Occipital lobe (tissue), 2 donors: ENCODE results near the gene IFIT2. TPM values are rescaled to one million over a fixed set of nuclear protein-coding genes. Genes with fewer than 3 reads are reported as not detected.
"Not testable (repeated sequence)": the region's sequence is repeated elsewhere in the genome, so short reads cannot be mapped to it uniquely, and the experiment has no call there.

ENCODE experiments used
- DNase-seq: peaks from one replicate; lab custom pipeline; 2025; lab: John Stamatoyannopoulos, UW
- total RNA-seq: library from RNA; depleted of rRNA; stranded (reverse); fragments of >200 nt; gene quantifications from one replicate; pipeline ENCODE4 v1.2.3, GENCODE V29; 2014

The IFIT2 gene
- total RNA-seq, 1 donor from 2014 or later: 5.0 TPM

DNA sequence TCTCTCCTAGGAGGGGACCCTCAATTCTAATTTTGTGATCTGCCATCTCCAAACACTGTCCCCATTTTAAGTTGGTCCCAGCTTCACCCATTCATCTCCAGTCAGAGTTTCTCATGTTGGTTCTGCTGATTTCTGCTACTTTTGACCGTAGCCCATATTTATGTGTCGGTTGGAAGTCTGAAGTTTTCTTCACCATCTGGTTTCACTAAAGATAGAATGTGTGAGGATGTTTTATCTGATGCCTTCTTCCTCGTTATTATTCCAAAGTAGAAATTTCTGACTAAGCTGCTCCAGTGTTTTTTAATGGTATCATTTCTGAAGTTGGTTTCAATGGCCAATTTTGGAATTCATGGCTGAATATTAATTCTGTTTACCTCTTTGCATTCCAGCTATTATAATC, 21.3 kb upstream of the IFIT2 start:
- no peak for DNase-seq

DNA sequence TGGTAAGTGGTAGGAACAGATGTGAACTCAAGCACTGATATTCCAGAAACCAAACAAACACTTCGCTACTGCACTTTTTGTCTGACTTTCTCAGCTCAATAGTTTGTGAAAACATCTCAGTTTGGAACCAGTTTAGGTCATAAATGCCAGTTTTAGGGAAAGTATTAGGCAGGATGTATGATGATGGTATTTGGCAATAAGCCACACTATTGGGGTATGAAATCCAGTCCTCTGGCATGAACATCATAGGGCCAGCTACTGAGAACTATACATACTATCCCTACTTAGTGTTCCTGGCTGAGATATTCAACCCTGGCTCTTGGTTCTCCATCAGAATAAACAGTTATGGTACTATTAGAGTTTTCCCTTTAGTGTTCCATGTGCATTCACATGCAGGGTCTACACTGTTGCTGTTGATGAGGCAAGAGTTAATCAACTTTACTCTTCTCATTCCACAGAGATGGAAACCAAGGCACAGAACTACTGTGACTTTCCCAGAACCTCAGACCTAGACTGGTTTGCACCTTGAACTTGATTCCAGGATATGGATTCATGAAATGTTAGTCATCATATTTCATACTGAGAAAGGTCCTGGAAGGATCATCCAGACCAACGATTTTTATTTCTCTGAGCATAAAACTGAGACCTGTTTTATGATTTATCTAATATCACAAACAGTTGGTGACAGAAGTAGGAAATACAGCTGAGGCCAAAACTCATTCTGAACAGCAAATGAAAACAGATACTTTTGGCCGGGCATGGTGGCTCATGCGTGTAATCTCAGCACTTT, 20.0 kb upstream of the IFIT2 start:
- DNase-seq: no peak

DNA sequence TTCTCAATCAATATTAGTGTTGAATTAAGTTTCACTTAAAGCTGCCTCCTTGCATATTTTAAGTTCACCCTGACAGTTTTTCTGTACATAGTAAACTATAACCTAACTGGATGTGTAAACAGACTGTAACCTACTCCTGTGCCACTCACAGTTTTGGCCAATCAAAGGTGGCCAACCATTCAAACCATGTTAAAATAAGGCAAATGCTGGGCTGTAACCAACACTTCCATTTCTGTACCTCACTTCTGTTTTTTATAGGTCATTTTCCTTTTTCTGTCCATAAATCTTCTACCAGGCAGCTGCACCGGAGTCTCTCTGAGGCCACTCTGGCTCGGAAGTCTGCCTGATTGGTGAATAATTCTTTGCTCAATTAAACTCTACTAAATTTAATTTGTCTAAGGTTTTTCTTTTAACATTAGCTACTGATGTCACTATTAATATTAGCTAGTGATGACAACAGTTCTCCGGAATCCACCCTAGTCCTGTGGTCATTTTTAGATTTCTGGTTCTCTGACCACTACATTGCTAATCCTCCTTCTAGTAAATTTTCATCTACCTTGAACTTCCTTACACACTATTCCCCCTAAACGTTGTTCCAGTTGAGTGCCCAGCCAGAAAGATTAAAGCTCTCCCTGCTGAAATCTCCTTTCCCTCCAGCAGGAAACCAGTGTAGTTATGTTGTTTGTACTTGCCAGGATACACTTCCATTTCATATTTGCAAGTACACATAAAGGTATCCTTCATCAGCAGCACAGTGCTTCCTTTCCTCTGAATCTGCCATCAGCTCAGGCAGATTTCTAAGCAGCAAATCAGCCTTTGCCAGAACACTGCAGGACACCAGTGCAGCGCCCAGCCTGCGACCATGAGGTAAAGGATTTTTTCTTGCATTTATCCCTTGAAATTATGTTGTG, 18.6 kb upstream of the IFIT2 start:
- DNase-seq: no peak

DNA sequence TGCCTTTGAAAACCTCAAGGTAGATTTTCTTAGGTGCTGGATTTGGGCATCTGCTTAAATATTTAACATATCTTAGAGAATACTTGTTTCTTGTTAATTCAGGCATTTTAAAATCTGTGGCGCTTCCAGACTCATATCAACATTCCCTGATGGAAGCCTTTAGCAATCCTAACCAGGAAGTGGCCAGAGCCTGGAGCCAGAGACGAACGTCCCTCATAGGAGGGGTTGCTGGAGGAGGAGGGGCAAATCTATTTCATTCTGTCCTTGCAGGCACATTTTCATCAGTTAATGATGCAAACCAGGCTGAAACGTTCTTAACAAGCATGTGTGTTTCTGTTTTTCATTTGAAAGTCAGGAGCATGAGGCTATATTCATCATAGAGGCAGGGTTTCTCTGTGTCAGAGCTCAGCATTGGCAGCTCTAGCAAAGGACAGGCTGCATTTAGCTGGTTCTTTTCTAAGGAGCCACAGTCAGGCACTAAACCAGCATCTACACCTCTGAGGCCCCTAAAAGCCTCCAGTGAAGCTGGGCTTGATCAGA, 17.8 kb upstream of the IFIT2 start:
- DNase-seq: peak; percentile 18

DNA sequence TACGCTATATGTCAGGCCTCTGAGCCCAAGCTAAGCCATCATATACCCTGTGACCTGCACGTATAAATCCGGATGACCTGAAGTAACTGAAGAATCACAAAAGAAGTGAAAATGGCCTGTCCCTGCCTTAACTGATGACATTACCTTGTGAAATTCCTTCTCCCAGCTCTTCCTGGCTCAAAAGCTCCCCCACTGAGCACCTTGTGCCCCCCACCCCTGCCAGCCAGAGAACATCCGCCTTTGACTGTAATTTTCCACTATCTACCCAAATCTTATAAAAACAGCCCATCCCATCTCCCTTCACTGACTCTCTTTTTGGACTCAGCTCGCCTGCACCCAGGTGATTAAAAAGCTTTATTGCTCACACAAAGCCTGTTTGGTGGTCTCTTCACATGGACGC, 17.1 kb upstream of the IFIT2 start:
- DNase-seq: not testable (repeated sequence)

DNA sequence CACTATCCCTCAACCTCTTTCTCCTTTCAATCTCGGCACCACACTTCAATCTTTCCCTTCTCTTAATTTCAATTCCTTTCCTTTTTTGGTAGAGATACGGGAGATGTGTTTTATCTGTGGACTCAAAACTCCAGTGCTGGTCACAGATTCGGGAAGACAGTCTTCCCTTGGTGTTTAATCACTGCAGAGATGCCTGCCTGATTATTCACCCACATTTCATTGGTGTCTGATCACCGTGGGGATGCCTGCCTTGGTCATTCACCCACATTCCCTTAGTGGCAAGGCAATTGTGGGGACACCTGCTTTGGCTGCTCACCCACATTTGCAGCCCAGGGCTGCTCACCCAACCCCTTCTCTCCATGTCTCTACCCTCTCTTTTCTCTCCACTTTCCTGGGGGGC, 16.5 kb upstream of the IFIT2 start:
- not testable (repeated sequence) for DNase-seq

DNA sequence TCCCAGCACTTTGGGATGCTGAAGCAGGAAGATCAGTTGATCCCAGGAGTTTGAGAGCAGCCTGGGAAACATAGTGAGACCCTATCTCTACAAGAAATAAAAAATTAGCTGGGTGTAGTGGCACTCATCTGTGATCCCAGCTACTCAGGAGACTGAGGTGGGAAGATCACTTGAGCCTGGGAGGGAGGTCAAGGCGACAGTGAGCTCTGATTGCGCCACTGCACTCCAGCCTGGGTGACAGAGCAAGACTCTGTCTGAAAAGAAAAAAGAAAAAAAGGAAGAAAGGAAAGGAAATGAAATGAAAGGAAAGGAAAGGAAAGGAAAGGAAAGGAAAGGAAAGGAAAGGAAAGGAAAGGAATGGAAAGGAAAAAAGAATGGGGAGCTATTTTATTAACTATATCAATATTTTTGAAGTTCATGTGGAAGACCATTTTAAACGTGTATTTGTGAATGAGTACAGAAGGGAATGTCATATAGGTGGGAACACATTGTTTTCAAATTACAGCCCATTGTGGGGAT, 7.1 kb upstream of the IFIT2 start:
- DNase-seq: no peak

DNA sequence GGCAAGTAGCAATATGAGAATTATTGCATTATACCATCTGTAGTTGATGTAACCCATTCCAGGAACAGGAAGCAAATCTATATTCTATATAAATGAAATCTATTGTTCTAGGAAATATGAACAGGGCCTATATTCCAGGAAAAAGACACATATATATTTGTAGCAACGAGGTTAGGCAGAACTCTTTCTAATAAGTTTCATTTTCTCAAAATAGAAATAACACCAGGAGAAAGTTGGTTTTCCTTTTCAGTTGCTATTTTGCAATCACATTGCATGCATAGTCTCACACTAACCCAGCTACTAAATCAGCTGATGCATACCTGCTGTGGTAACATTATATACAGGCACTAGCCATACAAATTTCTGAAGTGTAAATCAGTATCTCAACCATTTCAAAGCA, 6.2 kb upstream of the IFIT2 start:
- no peak for DNase-seq

DNA sequence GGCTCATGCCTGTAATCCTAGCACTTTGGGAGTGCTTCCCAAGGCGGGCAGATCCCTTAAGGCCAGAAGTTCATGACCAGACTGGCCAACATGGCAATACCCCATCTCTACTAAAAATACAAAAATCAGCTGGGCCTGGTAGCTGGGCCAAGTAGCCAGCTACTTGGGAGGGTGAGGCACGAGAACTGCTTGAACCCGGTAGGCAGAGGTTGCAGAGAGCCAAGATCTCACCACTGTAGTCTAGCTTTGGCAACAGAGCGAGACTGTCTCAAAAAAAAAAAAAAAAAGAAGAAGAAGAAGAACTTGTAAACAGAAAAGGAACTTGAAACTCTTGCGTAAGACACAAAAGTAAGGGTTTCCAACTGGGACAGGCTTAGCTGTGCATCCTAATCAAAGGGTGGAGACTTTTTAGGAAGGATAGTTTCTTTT, 5.6 kb upstream of the IFIT2 start:
- DNase-seq: no peak

DNA sequence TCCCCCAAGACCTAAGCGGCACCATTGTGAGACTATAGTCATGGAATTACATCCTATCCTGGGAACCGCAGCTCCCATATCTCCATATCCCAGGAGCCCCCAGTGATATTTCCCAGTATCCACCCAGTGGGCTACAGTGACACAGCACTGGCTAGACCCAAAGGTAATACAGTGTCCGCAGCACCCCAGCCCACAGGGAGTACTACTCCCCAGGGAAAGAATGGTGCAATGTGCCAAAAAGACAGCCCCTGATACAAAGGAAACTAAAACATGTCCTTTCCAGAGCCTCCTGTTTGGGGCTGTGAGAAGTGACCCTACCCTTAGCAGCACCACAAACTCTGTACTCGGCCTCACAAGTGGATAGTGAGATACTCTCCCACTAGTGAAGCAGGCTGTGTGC, 4.5 kb upstream of the IFIT2 start:
- no peak for DNase-seq

DNA sequence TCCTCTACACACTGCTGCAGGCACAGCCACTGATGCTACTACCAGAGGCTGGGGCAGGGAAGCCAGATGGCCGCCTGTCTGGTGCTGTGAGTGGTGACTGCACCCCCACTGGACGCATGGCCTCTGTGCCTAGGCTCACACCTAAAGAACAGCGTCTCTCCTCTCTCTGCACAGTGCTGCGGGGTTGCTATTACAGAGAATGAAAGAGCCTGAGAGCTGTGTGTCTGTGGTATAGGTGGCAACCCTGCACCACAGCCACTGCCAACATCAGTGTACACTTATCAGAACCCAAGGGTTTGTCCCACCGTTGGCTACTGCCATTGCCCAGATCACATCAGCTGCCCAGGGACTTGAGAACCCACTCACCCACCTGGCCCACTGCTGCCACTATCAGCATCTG, 4.1 kb upstream of the IFIT2 start:
- DNase-seq: no peak

DNA sequence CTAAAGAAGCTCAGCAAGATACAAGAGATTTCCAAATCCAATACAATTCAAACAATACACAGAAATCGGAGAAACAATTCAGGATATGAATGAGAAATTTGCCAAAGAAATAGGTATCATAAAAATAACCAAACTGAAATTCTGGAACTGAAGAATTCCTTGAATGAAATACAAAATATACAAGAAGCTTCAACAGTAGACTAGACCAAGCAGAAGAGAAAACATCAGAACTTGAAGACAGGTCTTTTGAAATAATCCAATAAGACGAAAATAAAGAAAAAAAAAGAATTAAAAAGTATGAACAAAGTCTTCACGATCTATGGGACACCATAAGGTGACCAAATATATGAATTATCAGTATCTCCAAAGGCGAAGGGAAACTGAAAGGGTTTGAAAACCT, 2.8 kb upstream of the IFIT2 start:
- DNase-seq: no peak

DNA sequence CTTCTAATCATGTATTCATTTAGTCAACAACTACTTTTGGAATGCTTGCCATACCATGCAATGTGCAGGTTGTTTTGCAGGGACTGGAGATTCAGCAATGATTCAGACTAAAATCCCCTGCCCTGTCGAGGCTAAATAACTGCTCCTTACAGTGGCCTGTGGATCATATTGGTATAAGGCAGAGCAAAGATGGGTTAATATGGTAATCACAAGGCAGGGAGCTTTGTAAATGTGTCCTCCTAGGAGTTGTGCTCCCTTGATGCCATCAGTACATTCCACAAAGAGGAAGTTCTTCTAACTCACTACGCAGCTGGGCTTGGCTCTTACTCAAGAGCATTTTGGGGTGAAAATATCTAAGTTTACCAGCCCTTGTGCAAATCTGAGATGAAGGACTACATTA, 614 bp upstream of the IFIT2 start:
- DNase-seq: no peak

DNA sequence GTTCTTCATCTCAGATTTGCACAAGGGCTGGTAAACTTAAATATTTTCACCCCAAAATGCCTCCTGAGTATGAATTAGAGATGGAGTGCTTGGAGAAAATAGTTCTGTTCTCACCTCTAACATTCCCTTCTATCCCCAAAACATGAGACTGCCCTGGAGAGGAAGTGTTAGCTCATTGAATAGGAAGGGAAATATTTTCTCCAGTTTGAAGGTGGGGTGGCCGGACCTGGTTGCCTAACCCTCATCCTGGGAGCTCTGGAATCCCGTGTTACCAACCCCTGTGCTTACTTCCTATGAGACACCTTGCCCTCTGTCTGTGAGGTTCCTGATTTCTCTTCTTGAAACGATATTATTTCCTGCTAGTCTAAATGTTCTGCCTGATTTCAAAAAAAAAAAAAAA, 779 bp downstream of the IFIT2 start:
- DNase-seq: no peak

DNA sequence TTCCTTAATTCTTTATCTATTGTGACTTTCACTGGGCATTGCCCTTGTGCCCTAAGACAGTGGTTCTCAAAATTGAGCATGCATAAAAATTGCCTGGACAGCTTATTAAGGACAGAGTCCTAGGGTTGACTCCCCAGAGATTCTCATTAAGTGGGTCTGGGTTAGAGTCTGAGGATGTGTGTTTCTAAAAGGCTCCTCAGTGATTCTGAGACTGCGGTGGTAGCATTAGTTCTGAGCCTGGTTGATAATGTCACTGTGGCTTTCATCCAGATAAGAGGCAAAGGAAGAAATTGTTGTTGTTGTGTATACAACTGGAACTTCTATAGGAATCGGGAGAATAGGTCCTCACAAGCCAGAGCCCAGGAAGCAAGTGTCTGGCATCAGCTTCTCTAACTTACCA, 1.3 kb downstream of the IFIT2 start:
- no peak for DNase-seq

DNA sequence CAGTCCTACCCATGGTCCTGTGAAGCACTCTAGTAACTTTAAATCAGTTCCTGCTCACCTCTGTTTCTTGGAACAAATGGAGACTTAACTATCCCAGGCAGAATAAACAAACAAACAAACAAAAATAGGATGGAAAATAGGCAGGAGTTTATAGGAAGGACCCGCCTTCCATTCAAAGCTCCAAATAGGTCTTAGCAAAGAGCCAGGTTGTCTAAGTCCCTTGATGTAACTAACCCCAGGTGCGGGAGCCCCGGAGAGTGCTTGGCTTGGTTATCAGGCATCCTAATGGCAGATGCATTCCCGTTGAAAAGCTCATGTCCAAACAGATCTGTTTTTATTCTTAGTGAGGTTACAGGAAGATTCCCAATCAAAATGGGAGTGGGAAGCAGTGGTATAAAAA, 2.2 kb downstream of the IFIT2 start:
- no peak for DNase-seq

DNA sequence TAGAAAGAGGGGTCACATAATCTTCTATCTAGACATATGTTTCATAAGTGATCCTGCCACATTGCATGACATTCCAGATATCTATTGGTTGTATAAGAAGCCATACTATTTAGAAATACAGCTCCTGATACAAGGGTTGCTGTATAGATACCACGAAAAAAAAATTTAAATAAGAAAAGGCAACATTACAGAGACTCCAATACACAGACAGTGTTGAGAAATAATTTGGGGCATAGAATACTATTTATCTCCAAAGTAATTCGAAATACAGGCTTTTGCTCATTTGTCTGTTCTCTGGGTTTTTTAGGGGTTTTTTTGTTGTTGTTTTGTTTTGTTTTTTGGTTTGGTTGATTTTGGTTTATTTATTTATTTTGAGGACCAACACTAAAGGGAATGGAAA, 2.6 kb downstream of the IFIT2 start:
- no peak for DNase-seq

DNA sequence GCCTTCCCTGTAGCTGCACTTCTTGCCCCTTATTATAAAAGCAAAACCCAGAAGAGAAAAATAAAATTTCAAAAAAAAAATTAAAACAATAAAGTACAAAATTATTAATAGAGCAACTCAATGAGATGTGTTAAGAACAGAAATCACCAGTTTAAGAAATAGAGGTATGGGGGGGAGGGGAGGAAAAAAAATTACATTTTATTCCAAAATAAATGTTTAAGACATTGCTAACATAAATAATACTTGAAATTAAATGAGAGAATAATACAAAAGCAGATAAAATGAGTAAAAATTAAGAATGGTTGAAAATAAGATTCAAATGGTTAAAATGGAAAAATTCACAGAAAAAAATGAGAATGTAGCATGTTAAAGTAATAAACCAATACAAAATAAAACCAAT, 3.1 kb downstream of the IFIT2 start:
- no peak for DNase-seq

DNA sequence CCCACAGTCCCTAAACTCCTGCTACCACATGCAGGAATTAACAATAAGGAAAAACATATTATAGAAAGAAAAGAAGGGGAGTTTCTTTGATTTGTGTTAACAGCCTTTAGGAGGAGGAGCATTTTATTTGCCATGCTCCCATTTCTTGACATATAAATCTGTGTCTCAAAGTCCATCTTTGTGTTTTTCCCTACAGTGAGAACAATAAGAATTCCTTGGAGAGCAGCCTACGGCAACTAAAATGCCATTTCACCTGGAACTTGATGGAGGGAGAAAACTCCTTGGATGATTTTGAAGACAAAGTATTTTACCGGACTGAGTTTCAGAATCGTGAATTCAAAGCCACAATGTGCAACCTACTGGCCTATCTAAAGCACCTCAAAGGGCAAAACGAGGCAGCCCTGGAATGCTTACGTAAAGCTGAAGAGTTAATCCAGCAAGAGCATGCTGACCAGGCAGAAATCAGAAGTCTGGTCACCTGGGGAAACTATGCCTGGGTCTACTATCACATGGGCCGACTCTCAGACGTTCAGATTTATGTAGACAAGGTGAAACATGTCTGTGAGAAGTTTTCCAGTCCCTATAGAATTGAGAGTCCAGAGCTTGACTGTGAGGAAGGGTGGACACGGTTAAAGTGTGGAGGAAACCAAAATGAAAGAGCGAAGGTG, 4.1 kb downstream of the IFIT2 start:
- no peak for DNase-seq

DNA sequence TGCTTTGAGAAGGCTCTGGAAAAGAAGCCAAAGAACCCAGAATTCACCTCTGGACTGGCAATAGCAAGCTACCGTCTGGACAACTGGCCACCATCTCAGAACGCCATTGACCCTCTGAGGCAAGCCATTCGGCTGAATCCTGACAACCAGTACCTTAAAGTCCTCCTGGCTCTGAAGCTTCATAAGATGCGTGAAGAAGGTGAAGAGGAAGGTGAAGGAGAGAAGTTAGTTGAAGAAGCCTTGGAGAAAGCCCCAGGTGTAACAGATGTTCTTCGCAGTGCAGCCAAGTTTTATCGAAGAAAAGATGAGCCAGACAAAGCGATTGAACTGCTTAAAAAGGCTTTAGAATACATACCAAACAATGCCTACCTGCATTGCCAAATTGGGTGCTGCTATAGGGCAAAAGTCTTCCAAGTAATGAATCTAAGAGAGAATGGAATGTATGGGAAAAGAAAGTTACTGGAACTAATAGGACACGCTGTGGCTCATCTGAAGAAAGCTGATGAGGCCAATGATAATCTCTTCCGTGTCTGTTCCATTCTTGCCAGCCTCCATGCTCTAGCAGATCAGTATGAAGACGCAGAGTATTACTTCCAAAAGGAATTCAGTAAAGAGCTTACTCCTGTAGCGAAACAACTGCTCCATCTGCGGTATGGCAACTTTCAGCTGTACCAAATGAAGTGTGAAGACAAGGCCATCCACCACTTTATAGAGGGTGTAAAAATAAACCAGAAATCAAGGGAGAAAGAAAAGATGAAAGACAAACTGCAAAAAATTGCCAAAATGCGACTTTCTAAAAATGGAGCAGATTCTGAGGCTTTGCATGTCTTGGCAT, 4.8 kb downstream of the IFIT2 start:
- no peak for DNase-seq

DNA sequence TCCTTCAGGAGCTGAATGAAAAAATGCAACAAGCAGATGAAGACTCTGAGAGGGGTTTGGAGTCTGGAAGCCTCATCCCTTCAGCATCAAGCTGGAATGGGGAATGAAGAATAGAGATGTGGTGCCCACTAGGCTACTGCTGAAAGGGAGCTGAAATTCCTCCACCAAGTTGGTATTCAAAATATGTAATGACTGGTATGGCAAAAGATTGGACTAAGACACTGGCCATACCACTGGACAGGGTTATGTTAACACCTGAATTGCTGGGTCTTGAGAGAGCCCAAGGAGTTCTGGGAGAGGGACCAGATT, 5.4 kb downstream of the IFIT2 start:
- no peak for DNase-seq
